ENCODE measurements around the gene STPG1. TPM values are rescaled to one million over a fixed set of nuclear protein-coding genes. Genes with fewer than 3 reads are reported as not detected.

STPG1 gene
- total RNA-seq, 1 donor from 2014 or later: 4.2 TPM

DNA sequence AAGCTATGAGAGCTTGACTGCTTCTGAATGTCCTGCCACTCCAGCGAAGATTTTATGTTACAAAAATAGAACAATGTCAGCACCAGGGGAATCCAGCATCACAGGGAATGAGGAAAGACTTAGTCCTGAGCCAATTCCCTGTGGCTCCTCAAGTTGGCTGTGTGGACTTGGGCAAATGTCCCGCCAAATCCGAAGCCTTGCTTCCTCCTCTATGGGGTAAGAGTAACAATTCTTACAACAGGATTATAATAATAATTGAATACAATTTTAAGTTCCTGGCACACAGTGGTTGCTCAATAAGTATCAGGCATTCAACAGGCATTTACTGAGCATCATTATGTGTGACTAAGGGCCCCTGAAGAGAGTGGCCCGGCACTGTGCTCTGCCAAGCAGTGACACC is 44.4 kb downstream of the STPG1 start:
- DNase-seq (ENCODE audit: extremely low spot score in 2 of 2): no peak
- Histone ChIP-seq H3K36me3 (no peaks in the 10 kb centered on the region), H3K4me1 (peaks cover 19% of the 10 kb centered on the region), H3K27me3 (no peaks in the 10 kb centered on the region), H3K4me3 (no peak overlapping the region), H3K27ac (no peak overlapping the region), H3K9me3 (no peaks in the 10 kb centered on the region)
- TF ChIP-seq POLR2AphosphoS5 (IDR thresholded peaks at IDR 0.05; ENCODE audit: insufficient read depth in 1 of 2, low read depth in 1 of 2): no peak
- TF ChIP-seq, protein P1, sequence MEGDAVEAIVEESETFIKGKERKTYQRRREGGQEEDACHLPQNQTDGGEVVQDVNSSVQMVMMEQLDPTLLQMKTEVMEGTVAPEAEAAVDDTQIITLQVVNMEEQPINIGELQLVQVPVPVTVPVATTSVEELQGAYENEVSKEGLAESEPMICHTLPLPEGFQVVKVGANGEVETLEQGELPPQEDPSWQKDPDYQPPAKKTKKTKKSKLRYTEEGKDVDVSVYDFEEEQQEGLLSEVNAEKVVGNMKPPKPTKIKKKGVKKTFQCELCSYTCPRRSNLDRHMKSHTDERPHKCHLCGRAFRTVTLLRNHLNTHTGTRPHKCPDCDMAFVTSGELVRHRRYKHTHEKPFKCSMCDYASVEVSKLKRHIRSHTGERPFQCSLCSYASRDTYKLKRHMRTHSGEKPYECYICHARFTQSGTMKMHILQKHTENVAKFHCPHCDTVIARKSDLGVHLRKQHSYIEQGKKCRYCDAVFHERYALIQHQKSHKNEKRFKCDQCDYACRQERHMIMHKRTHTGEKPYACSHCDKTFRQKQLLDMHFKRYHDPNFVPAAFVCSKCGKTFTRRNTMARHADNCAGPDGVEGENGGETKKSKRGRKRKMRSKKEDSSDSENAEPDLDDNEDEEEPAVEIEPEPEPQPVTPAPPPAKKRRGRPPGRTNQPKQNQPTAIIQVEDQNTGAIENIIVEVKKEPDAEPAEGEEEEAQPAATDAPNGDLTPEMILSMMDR (IDR thresholded peaks at IDR 0.05): no peak
- TF ChIP-seq POLR2A (IDR thresholded peaks at IDR 0.05): no peak
- intact Hi-C loops (cut with DNase I): no loop called here

DNA sequence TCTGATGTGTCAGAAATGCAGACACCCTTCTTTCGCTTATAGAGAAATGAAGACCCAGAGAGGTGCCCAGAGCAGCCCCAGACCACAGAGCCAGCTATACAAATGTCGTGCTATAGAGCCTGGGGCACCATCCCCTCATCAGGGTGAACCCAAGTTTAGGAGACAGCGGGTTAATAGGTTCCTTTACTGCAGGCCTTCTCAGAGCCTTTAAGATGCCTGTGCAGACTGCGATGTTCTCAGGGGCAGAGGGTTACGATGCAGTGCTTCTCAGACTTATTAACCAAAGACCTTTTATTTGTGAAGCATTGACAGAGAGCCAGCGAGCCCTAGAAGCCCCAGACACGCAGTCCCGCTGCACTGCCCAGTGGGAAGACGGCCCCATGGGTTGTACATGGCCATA is 46.9 kb downstream of the STPG1 start:
- Histone ChIP-seq H3K4me1 (peaks cover 41% of the 10 kb centered on the region), H3K27ac (no peak overlapping the region), H3K27me3 (no peaks in the 10 kb centered on the region), H3K9me3 (no peaks in the 10 kb centered on the region), H3K4me3 (no peak overlapping the region), H3K36me3 (no peaks in the 10 kb centered on the region)
- TF ChIP-seq POLR2AphosphoS5 (IDR thresholded peaks at IDR 0.05; ENCODE audit: insufficient read depth in 1 of 2, low read depth in 1 of 2): no peak
- TF ChIP-seq POLR2A (IDR thresholded peaks at IDR 0.05): no peak
- TF ChIP-seq, protein P1 (IDR thresholded peaks at IDR 0.05): no peak
- intact Hi-C loops (cut with DNase I): no loop called here
- no peak for DNase-seq (ENCODE audit: extremely low spot score in 2 of 2)

DNA sequence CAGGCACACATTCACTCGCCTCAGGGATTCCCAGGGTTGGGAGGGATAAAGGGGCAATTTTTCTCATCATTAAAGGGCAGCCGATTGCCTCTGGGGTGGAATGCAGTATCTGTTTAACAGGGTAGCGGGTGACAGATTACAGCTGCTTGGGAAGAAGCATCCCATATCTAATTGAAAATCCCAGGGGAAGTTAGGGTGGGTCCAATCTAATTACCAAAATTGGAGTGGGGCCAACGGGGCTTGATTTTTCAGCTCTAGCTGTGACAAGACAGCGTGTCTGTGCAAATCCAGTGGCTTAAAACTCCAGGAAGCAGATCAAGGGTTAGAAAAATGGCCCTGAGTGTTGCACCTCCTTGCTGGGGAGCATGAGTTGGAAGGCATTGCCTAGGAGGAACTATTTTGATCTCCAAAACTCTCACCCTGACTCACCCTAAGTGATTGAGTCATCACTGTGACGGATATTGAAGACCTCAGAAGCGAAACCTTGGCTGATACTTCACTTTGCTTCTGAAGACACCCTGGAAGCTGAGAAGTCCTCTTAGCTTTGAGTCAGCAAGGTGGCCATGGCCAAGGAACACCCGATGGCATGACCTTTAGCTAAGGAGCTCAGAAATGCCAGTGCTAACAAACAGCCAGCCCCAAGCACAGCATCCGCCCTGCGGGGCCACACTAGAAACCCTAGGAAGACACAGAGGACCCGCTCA is 48.5 kb downstream of the STPG1 start:
- Histone ChIP-seq H3K36me3 (no peaks in the 10 kb centered on the region), H3K27ac (peak overlapping the region; percentile 66), H3K4me1 (peaks cover 41% of the 10 kb centered on the region), H3K4me3 (no peak overlapping the region), H3K27me3 (no peaks in the 10 kb centered on the region), H3K9me3 (no peaks in the 10 kb centered on the region)
- intact Hi-C loops (cut with DNase I): no loop called here
- no peak for DNase-seq (ENCODE audit: extremely low spot score in 2 of 2)
- TF ChIP-seq POLR2A (IDR thresholded peaks at IDR 0.05) (no peak), POLR2AphosphoS5 (IDR thresholded peaks at IDR 0.05; ENCODE audit: insufficient read depth in 1 of 2, low read depth in 1 of 2) (peak in 1 of 2 donors; percentile 72)
- TF ChIP-seq, protein P1 (IDR thresholded peaks at IDR 0.05): no peak

DNA sequence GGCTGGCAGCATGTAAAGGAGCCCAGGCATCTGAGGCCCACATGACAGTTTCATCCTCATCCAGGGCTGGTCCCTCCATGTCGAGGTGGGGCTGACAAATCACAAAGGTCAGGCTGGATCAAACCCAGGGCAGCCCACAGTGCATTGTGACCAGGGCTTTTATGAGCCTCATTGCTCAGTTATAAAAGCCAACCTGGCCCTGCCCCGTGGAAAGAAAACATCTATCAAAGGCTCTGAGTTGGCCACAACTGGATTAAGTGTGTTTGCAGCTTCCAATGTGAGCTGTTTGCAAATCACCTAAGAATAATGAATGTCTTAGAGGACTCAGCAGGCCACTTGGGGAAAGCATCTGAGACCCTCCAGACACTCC is 49.0 kb downstream of the STPG1 start:
- Histone ChIP-seq H3K27ac (peak overlapping the region; percentile 45), H3K9me3 (no peaks in the 10 kb centered on the region), H3K4me3 (no peak overlapping the region), H3K27me3 (no peaks in the 10 kb centered on the region), H3K36me3 (no peaks in the 10 kb centered on the region), H3K4me1 (peaks cover 41% of the 10 kb centered on the region)
- no peak for DNase-seq (ENCODE audit: extremely low spot score in 2 of 2)
- TF ChIP-seq, protein P1 (IDR thresholded peaks at IDR 0.05): no peak
- no peak for TF ChIP-seq POLR2A (IDR thresholded peaks at IDR 0.05)
- TF ChIP-seq POLR2AphosphoS5 (IDR thresholded peaks at IDR 0.05; ENCODE audit: insufficient read depth in 1 of 2, low read depth in 1 of 2): no peak
- intact Hi-C loops (cut with DNase I): no loop called here

DNA sequence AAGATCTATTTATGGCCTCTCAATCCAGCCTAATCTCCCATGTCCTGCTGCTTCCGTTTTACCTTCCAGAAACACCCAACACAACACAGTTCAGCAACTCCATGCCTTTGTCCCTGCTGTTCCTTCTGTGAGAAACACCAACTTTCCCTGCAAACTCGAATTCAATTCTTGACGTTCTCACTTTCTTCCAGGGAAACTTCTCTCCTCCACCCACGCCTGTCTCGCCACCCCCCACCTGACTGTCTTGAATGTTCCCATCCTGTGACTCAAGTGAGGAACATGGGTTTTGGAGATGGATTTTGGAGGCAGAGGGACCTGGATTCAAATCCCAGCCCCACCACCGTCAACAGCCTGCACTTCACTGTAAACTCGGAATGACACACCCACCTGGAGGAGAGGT is 49.6 kb downstream of the STPG1 start:
- intact Hi-C loops (cut with DNase I): no loop called here
- peaks cover 41% of the 10 kb centered on the region for H3K4me1 ChIP-seq
- DNase-seq (ENCODE audit: extremely low spot score in 2 of 2): no peak
- H3K27ac ChIP-seq: peak overlapping the region; percentile 45
- no peaks in the 10 kb centered on the region for H3K36me3 ChIP-seq
- TF ChIP-seq, protein P1 (IDR thresholded peaks at IDR 0.05): no peak
- TF ChIP-seq POLR2A (IDR thresholded peaks at IDR 0.05) (no peak), POLR2AphosphoS5 (IDR thresholded peaks at IDR 0.05; ENCODE audit: insufficient read depth in 1 of 2, low read depth in 1 of 2) (no peak)
- H3K27me3 ChIP-seq: no peaks in the 10 kb centered on the region
- no peak overlapping the region for H3K4me3 ChIP-seq
- H3K9me3 ChIP-seq: no peaks in the 10 kb centered on the region

Data from vagina (tissue), 2 donors.